Fibroblast of mammary gland (primary cell): Measurements from ENCODE around the gene MRFAP1.

Experiments used
- DNase-seq: peaks from one replicate; pipeline ENCODE4 v3.0.0-alpha.2; 2010; ENCODE audit warnings: low read depth
- H3K4me3 ChIP-seq: 2 replicates; pipeline ENCODE4 v1.5.1; 2011; ENCODE audit warnings: low read depth, mild to moderate bottlenecking, low read length, moderate library complexity; ENCODE audit not compliant: control insufficient read depth
- TF ChIP-seq, protein P1 (sequence below): conservative IDR thresholded peaks from 2 replicates; pipeline ENCODE4 v1.5.1; 2011; ENCODE audit warnings: low read depth, low read length, inconsistent platforms; ENCODE audit not compliant: control insufficient read depth, insufficient read depth

The MRFAP1 gene

DNA sequence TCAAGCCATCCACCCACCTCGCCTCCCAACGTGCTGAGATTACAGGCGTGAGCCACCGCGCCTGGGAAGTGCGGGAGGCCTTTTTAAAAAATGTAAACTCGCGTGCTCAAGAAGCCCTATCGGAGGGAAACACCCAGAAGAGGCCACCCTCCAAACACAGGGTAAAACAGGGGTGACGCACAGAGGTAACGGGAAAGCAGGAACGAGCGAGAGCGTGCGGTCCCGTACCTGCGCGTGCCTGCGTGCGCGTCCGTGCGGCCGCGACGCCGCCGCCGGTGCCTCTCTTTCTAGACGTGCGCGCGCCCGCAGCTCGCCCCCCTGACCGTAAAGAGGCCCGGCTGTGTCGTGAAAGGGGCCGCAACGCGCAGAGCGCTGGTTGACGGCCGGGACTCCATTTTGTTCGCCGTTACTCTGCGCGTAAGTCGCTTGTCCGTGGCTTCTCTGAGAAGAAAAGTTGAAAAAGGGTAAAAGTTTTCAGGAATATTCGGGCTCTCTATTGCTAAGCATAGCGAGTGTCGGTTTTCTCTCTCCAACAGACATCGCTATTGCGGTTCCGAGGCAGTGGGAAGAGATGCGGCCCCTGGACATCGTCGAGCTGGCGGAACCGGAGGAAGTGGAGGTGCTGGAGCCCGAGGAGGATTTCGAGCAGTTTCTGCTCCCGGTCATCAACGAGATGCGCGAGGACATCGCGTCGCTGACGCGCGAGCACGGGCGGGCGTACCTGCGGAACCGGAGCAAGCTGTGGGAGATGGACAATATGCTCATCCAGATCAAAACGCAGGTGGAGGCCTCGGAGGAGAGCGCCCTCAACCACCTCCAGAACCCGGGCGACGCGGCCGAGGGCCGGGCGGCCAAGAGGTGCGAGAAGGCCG, at the start of gene MRFAP1:
TSS of gene MRFAP1 (plus strand) at position 394 of the 872 bp plus-strand sequence. CDS start at position 572, 178 bp downstream.
- peak; percentile 92 for DNase-seq
- peak within 1 kb of the TSS; percentile 93 for H3K4me3 ChIP-seq
- TF ChIP-seq, protein P1, sequence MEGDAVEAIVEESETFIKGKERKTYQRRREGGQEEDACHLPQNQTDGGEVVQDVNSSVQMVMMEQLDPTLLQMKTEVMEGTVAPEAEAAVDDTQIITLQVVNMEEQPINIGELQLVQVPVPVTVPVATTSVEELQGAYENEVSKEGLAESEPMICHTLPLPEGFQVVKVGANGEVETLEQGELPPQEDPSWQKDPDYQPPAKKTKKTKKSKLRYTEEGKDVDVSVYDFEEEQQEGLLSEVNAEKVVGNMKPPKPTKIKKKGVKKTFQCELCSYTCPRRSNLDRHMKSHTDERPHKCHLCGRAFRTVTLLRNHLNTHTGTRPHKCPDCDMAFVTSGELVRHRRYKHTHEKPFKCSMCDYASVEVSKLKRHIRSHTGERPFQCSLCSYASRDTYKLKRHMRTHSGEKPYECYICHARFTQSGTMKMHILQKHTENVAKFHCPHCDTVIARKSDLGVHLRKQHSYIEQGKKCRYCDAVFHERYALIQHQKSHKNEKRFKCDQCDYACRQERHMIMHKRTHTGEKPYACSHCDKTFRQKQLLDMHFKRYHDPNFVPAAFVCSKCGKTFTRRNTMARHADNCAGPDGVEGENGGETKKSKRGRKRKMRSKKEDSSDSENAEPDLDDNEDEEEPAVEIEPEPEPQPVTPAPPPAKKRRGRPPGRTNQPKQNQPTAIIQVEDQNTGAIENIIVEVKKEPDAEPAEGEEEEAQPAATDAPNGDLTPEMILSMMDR: no peak

DNA sequence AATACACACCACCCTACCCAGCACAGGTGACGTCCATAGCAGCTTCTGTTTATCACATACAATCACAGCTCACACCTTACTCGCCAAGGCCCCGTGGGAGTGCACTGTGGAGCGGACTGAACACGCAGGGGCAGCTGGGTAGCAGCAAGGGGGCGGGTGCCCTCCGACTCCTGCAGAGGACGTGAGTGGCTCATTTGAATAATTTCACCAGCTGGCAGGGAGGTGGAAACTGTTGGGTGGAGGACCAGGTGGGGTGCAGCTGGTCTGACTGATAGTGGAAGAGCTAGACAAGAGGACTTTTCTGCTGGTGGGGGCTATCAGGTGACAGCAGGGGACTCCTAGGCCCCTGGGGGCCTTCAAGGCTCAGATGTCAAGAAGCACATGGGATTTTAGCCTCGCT, 49.2 kb upstream of the MRFAP1 start:
- H3K4me3 ChIP-seq: no peak overlapping the region
- TF ChIP-seq, protein P1: no peak
- no peak for DNase-seq

DNA sequence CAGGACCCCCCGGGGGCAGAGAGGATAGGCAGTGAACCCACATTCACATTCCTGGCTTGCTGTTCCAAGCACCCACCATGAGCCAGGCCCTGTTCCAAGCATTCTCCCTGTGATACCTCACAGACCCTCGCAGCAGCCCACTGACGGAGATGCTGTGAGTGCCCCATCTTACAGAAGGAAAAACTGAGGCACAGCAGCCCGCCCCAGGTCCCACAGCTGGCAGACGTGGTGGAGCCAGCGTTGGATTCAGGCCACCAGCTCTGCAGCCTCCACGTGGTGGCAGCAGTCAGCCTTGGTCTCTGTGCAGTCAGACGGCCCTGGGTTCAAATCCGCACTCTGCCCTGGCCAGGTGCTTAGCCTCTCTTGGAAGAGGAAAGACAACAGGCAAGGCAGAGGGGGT, 48.7 kb upstream of the MRFAP1 start:
- H3K4me3 ChIP-seq: no peak overlapping the region
- TF ChIP-seq, protein P1: no peak
- no peak for DNase-seq

DNA sequence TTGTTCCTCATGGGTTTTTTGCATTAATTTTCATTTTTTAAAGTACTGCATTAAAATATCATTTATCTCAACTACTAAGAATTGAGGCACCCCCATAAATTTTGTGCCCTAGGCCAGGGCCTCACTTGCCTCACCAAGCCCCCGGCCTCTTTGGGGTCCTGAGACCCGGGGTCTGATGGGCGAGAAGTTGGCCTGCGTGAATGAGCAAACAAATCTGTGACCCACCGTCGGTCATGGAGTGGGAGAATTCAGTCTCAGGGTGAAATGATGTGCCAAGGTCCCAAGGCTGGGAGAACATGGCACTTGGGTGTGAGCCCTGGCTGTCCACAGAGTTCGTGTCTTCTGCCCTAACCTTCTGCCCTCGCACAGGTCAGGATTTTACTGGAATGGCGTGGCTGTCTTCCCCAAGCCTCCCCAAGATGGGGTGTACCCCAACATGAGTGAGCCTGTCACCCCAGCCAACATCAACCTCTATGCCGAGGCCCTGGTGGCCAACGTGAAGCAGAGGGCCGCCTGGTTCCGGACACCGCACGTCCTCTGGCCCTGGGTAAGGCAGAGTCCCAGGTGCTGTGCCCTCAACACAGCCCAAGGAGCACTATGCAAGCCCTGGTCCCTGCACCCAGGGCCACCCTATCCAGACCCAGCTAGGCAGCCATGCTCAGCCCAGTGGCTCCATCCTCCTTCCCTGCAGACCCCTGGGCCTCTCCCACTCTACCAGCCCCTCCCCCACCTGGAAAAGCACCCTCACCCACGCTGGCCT, 47.5 kb upstream of the MRFAP1 start:
- TF ChIP-seq, protein P1: no peak
- DNase-seq: no peak
- H3K4me3 ChIP-seq: no peak overlapping the region

DNA sequence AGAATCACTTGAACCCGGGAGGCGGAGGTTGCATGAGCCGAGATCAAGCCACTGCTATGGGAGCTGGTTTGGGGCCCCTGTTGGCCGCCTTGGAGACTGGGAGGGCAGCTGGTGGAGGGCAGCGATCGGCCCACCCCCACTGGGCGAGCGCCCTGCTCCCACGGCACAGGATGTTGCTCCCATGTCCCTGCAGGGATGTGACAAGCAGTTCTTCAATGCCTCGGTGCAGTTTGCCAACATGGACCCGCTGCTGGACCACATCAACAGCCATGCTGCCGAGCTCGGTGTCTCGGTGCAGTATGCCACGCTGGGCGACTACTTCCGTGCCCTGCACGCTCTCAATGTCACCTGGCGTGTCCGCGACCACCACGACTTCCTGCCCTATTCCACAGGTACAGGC, 46.1 kb upstream of the MRFAP1 start:
- TF ChIP-seq, protein P1: no peak
- no peak for DNase-seq
- no peak overlapping the region for H3K4me3 ChIP-seq

DNA sequence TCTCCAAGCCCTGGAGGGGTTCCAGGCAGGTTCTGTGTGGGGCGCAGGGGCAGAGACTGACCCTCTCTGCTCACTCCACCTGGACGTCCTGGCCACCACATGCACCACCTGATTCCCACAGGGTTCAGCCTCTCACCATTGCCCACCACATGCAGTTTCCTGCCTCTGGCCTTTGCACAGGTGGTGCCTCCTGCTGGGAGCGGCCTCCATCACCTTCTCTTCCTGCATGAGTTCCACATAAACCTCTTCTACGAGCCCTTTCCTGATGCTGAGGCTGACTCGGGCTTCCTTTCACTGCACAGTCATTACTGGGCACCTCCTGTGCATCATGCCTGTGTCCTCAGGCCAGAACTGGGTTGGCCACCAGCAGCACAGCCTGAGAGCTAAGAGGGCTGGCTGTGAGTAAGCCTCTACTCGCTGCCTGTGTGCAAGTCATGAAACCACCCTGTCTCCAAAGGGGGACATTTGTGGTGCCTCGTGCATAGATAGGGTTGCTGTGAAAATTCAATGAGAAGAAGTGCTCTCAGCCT, 45.6 kb upstream of the MRFAP1 start:
- TF ChIP-seq, protein P1: no peak
- no peak overlapping the region for H3K4me3 ChIP-seq
- peak; percentile 20 for DNase-seq
